Smooth muscle cell (in vitro differentiated cells): ENCODE data around the gene COX8C. TPM values are rescaled to one million over a fixed set of nuclear protein-coding genes. Genes with fewer than 3 reads are reported as not detected.

Experiments used
- DNase-seq: peaks from one replicate; lab custom pipeline; 2025; ENCODE audit not compliant: unreplicated experiment; lab: John Stamatoyannopoulos, UW
- H2AFZ ChIP-seq: fragments of 200-600 bp; sonication (generic); 2 replicates; pipeline ENCODE4 v1.6.0; 2016; ENCODE audit warnings: antibody characterized with exemption, low read depth, mild to moderate bottlenecking
- H3F3A ChIP-seq: fragments of 200-600 bp; sonication (generic); 2 replicates; pipeline ENCODE4 v1.6.0; 2017; ENCODE audit warnings: antibody characterized with exemption, low read depth
- H3K27ac ChIP-seq: fragments of 200-600 bp; sonication (generic); 2 replicates; pipeline ENCODE4 v1.5.1; 2016; ENCODE audit warnings: low read depth, mild to moderate bottlenecking
- H3K27me3 ChIP-seq: fragments of 200-600 bp; sonication (generic); 2 replicates; pipeline ENCODE4 v1.6.1; 2016; ENCODE audit warnings: low read depth, mild to moderate bottlenecking
- H3K36me3 ChIP-seq: fragments of 200-600 bp; sonication (generic); 2 replicates; pipeline ENCODE4 v1.5.1; 2016; ENCODE audit warnings: low read depth
- H3K4me1 ChIP-seq: fragments of 200-600 bp; sonication (generic); 2 replicates; pipeline ENCODE4 v1.5.1; 2016; ENCODE audit warnings: low read depth
- H3K4me2 ChIP-seq: fragments of 200-600 bp; sonication (generic); 2 replicates; pipeline ENCODE4 v1.6.0; 2016; ENCODE audit warnings: mild to moderate bottlenecking
- H3K4me3 ChIP-seq: fragments of 200-600 bp; sonication (generic); 2 replicates; pipeline ENCODE4 v1.5.1; 2016; ENCODE audit warnings: mild to moderate bottlenecking
- H3K79me2 ChIP-seq: fragments of 200-600 bp; sonication (generic); 2 replicates; pipeline ENCODE4 v1.6.0; 2016; ENCODE audit warnings: low read depth, mild to moderate bottlenecking
- H3K9ac ChIP-seq: fragments of 200-600 bp; sonication (generic); 2 replicates; pipeline ENCODE4 v1.6.0; 2016; ENCODE audit warnings: low read depth
- H3K9me3 ChIP-seq: fragments of 200-600 bp; sonication (generic); replicated peaks from 2 replicates; pipeline ENCODE4 v1.5.1; 2016; ENCODE audit warnings: low read depth
- H4K20me1 ChIP-seq: fragments of 200-600 bp; sonication (generic); 2 replicates; pipeline ENCODE4 v1.6.0; 2016; ENCODE audit warnings: low read depth
- WGBS: methylation state at CpG from one replicate; pipeline ENCODE4 v1.1.7; 2016; ENCODE audit warnings: low lambda C conversion rate; 5-methylcytosine and 5-hydroxymethylcytosine counted together
- polyA plus RNA-seq: library from polyadenylated mRNA; unstranded; fragments of >200 nt; fragmentation: Nextera tagmentation; extraction: Ambion mirVana; gene quantifications from 2 replicates; pipeline ENCODE4 v1.2.1, GENCODE V29; 2016
- total RNA-seq: library from RNA; depleted of rRNA; stranded (reverse); fragments of >200 nt; gene quantifications from 2 replicates; pipeline ENCODE4 v1.2.3, GENCODE V29; 2014
- TF ChIP-seq, protein P1 (sequence below): fragments of 200-600 bp; sonication (generic); IDR thresholded peaks from 2 replicates; pipeline ENCODE4 v1.5.1; 2017; ENCODE audit warnings: borderline replicate concordance, mild to moderate bottlenecking, antibody characterized with exemption; ENCODE audit not compliant: insufficient read depth, poor library complexity, severe bottlenecking

COX8C gene
- total and polyA plus RNA-seq, 2 experiments from 2014 or later: not detected

DNA sequence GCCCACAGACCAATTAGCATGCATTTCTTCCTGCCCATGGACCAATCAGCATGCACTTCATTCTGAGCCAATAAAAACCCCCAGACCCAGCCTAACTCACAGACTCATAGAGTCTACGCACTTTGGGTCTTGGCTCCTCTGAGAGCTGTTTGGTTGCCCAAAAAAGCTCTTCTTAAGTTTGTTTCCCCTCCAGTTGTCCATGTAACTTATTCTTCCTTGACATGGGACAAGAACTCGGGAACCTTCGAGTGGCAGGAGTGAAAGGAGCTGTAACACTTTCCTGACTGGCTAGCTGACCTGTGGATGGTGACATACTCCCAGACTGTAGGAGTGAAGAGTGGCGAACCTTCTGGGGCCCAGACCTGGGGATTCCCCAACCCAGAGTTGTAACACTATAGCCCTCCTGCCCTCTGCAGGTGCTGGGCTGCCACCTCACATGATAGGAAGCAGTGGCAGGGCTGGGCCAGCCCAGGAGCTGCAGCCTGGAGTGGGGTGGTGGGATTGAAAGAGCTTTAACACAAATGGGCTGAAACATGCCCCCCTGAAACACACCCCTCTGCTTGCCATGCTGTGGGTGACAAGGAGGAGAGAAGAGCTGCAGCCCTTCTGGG lies 9.7 kb upstream of the COX8C start:
- Histone ChIP-seq H3K9ac (no peak overlapping the region), H3K4me1 (peaks cover 8% of the 10 kb centered on the region), H3K4me3 (no peak overlapping the region), H3K79me2 (peaks cover under 1% of the 10 kb centered on the region), H3K4me2 (no peak overlapping the region), H4K20me1 (no peaks in the 10 kb centered on the region), H3F3A (no peaks in the 10 kb centered on the region), H3K9me3 (no peaks in the 10 kb centered on the region), H3K27me3 (no peaks in the 10 kb centered on the region), H3K36me3 (no peaks in the 10 kb centered on the region), H3K27ac (no peak overlapping the region), H2AFZ (no peak overlapping the region)
- WGBS: 86% methylated on average over 4 of the region's 4 CpGs
- no peak for DNase-seq
- TF ChIP-seq, protein P1, sequence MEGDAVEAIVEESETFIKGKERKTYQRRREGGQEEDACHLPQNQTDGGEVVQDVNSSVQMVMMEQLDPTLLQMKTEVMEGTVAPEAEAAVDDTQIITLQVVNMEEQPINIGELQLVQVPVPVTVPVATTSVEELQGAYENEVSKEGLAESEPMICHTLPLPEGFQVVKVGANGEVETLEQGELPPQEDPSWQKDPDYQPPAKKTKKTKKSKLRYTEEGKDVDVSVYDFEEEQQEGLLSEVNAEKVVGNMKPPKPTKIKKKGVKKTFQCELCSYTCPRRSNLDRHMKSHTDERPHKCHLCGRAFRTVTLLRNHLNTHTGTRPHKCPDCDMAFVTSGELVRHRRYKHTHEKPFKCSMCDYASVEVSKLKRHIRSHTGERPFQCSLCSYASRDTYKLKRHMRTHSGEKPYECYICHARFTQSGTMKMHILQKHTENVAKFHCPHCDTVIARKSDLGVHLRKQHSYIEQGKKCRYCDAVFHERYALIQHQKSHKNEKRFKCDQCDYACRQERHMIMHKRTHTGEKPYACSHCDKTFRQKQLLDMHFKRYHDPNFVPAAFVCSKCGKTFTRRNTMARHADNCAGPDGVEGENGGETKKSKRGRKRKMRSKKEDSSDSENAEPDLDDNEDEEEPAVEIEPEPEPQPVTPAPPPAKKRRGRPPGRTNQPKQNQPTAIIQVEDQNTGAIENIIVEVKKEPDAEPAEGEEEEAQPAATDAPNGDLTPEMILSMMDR: no peak

DNA sequence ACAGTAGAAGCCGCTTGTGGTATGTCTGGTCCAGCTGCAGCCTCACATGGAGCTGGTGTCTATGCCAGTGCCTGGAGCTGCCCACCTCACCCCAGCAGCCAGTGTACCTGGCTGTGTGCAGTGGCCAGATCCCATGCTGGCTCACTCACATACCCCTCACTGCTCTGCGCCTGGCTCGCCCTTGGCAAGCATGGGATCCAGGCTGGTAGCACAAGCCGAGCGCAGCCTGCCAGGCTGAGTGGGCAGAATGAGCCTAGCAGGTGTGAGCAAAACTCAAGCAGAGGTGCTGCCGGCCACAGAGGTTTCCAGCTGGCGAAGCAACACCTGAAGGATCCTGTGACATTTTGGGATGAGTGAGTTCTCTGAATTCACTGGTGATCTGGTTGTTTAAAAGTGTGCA lies 9.1 kb upstream of the COX8C start:
- Histone ChIP-seq H3K9ac (no peak overlapping the region), H2AFZ (no peak overlapping the region), H3K27me3 (no peaks in the 10 kb centered on the region), H3K79me2 (no peaks in the 10 kb centered on the region), H3F3A (no peaks in the 10 kb centered on the region), H3K36me3 (no peaks in the 10 kb centered on the region), H3K27ac (no peak overlapping the region), H3K9me3 (no peaks in the 10 kb centered on the region), H3K4me2 (no peak overlapping the region), H3K4me3 (no peak overlapping the region), H3K4me1 (peaks cover 8% of the 10 kb centered on the region), H4K20me1 (no peaks in the 10 kb centered on the region)
- DNase-seq: no peak
- 97% methylated on average over 7 of the region's 7 CpGs for WGBS
- TF ChIP-seq, protein P1: no peak

DNA sequence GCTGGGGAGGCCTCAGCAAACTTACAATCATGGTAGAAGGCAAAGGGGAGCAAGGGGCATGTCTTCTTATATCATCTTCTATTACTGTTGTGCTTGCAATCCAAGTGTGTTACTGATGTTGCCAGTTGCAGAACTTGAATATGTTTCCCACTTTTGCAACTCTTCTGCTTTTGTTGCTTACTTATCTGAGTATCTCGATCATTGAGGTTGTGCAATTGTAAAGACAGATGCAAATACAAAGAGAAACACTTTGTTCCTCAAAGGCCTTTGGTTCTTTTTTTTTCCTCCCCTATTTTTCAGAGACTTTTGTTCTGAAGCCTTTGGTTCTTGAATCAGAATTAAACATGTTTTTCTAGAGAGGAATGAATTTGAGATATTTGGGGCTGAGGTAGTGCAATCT lies 3.7 kb upstream of the COX8C start:
- Histone ChIP-seq H3K4me3 (no peak overlapping the region), H3K79me2 (no peaks in the 10 kb centered on the region), H3F3A (no peaks in the 10 kb centered on the region), H4K20me1 (no peaks in the 10 kb centered on the region), H3K27me3 (no peaks in the 10 kb centered on the region), H3K9me3 (no peaks in the 10 kb centered on the region), H3K36me3 (no peaks in the 10 kb centered on the region), H3K4me1 (peaks cover 11% of the 10 kb centered on the region), H3K9ac (no peak overlapping the region), H3K27ac (no peak overlapping the region), H2AFZ (no peak overlapping the region), H3K4me2 (no peak overlapping the region)
- TF ChIP-seq, protein P1: no peak
- 79% methylated on average over 1 of the region's 1 CpG for WGBS
- no peak for DNase-seq

DNA sequence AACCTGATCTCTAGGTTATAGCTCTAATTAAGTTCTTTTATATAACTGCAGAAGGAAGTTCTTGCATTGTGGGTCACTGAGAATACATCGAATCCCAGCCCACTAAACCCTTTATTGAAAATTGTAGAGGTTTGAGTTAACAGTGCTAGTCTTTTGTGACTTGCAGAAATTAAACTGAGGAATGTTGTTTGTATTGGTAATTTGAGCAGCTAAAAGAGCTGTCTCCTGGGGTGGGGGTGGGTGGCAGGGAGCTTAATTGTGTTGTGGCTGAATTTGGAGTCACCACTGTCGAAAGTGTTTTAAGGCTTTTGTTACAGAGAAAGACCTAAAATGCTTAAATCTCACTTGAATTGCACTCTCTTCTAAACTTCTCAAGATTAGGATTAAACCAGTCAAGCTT lies 3.2 kb upstream of the COX8C start:
- H3K79me2 ChIP-seq: no peaks in the 10 kb centered on the region
- no peaks in the 10 kb centered on the region for H3K36me3 ChIP-seq
- H3K9ac ChIP-seq: no peak overlapping the region
- H3K4me1 ChIP-seq: peaks cover 11% of the 10 kb centered on the region
- no peaks in the 10 kb centered on the region for H3K27me3 ChIP-seq
- TF ChIP-seq, protein P1: no peak
- no peaks in the 10 kb centered on the region for H3F3A ChIP-seq
- no peak overlapping the region for H3K4me2 ChIP-seq
- H3K4me3 ChIP-seq: no peak overlapping the region
- no peak overlapping the region for H3K27ac ChIP-seq
- H3K9me3 ChIP-seq: no peaks in the 10 kb centered on the region
- DNase-seq: no peak
- H2AFZ ChIP-seq: no peak overlapping the region
- H4K20me1 ChIP-seq: no peaks in the 10 kb centered on the region
- 42% methylated on average over 2 of the region's 2 CpGs for WGBS
